Neural progenitor cell (in vitro differentiated cells): Measurements from ENCODE around the gene RPTOR. TPM values are rescaled to one million over a fixed set of nuclear protein-coding genes. Genes with fewer than 3 reads are reported as not detected.

Source experiments
- DNase-seq: peaks from one replicate; pipeline ENCODE4 v3.0.0-alpha.2; 2016; ENCODE audit warnings: low spot score
- H2AFZ ChIP-seq: fragments of 200-600 bp; sonication (generic); replicated peaks from 2 replicates; pipeline ENCODE4 v1.6.1; 2016; ENCODE audit warnings: antibody characterized with exemption
- H3F3A ChIP-seq: fragments of 200-600 bp; sonication (generic); 2 replicates; pipeline ENCODE4 v1.6.1; 2016; ENCODE audit warnings: antibody characterized with exemption, low read depth
- H3K27ac ChIP-seq: fragments of 200-600 bp; sonication (generic); 2 replicates; pipeline ENCODE4 v1.5.1; 2016; ENCODE audit warnings: mild to moderate bottlenecking
- H3K27me3 ChIP-seq: fragments of 200-600 bp; sonication (generic); 2 replicates; pipeline ENCODE4 v1.6.1; 2016; ENCODE audit warnings: mild to moderate bottlenecking, moderate library complexity
- H3K36me3 ChIP-seq: fragments of 200-600 bp; sonication (generic); 2 replicates; pipeline ENCODE4 v1.5.1; 2016
- H3K4me1 ChIP-seq: fragments of 200-600 bp; sonication (generic); 2 replicates; pipeline ENCODE4 v1.6.1; 2016; ENCODE audit warnings: mixed run types
- H3K4me2 ChIP-seq: fragments of 200-600 bp; sonication (generic); 2 replicates; pipeline ENCODE4 v1.6.1; 2016
- H3K4me3 ChIP-seq: fragments of 200-600 bp; sonication (generic); 2 replicates; pipeline ENCODE4 v1.5.1; 2016
- H3K79me2 ChIP-seq: fragments of 200-600 bp; sonication (generic); 2 replicates; pipeline ENCODE4 v1.6.1; 2016; ENCODE audit warnings: low read depth
- H3K9ac ChIP-seq: fragments of 200-600 bp; sonication (generic); 2 replicates; pipeline ENCODE4 v1.6.1; 2016
- H3K9me3 ChIP-seq: fragments of 200-600 bp; sonication (generic); 2 replicates; pipeline ENCODE4 v1.5.1; 2016; ENCODE audit warnings: low read depth
- H4K20me1 ChIP-seq: fragments of 200-600 bp; sonication (generic); 2 replicates; pipeline ENCODE4 v1.6.1; 2016; ENCODE audit warnings: low read depth
- H3K27ac Mint-ChIP-seq: 3 replicates; pipeline ENCODE4 v1.8.0; 2021; ENCODE audit warnings: mixed read lengths
- H3K27me3 Mint-ChIP-seq: 2 replicates; pipeline ENCODE4 v1.8.0; 2022; ENCODE audit warnings: low read depth, mild to moderate bottlenecking, inconsistent platforms, moderate library complexity, mixed read lengths; ENCODE audit not compliant: insufficient read depth
- H3K36me3 Mint-ChIP-seq: 3 replicates; pipeline ENCODE4 v1.8.0; 2021; ENCODE audit warnings: mixed read lengths
- H3K4me1 Mint-ChIP-seq: 3 replicates; pipeline ENCODE4 v1.8.0; 2021; ENCODE audit warnings: mixed read lengths
- H3K4me3 Mint-ChIP-seq: 3 replicates; pipeline ENCODE4 v1.8.0; 2021; ENCODE audit warnings: mild to moderate bottlenecking, moderate library complexity, mixed read lengths
- H3K9me3 Mint-ChIP-seq: 3 replicates; pipeline ENCODE4 v1.8.0; 2020; ENCODE audit warnings: mixed read lengths
- CTCF ChIP-seq: fragments of 200-600 bp; sonication (generic); IDR thresholded peaks from 2 replicates; pipeline ENCODE4 v1.5.1; 2017; ENCODE audit warnings: antibody characterized with exemption, mild to moderate bottlenecking
- EZH2 ChIP-seq: fragments of 200-600 bp; sonication (generic); IDR thresholded peaks from 2 replicates; pipeline ENCODE4 v1.6.1; 2017; ENCODE audit warnings: antibody characterized with exemption, mild to moderate bottlenecking, moderate library complexity
- EZH2phosphoT487 ChIP-seq: fragments of 200-600 bp; sonication (generic); IDR thresholded peaks from 2 replicates; pipeline ENCODE4 v1.6.1; 2017; ENCODE audit warnings: antibody characterized with exemption
- total RNA-seq: library from RNA; depleted of rRNA; stranded (reverse); fragments of >200 nt; gene quantifications from 2 replicates; pipeline ENCODE4 v1.2.3, GENCODE V29; 2015; ENCODE audit warnings: low replicate concordance

The RPTOR gene
- total RNA-seq, 1 donor from 2014 or later: 7.4 TPM

- H2AFZ ChIP-seq: no peak overlapping the region
- no peak overlapping the region for H3K27ac ChIP-seq
- H3K4me2 ChIP-seq: no peak overlapping the region
- no peak overlapping the region for H3K27ac Mint-ChIP-seq
- peaks cover 8% of the 10 kb centered on the region for H3K4me1 ChIP-seq
- H3K27me3 Mint-ChIP-seq: peaks cover 15% of the 10 kb centered on the region
- peaks cover 3% of the 10 kb centered on the region for H3K9me3 Mint-ChIP-seq
- H3K4me1 Mint-ChIP-seq: peaks cover 23% of the 10 kb centered on the region
- H3F3A ChIP-seq: peaks cover 19% of the 10 kb centered on the region
- H3K36me3 ChIP-seq: no peaks in the 10 kb centered on the region
- TF ChIP-seq CTCF (no peak), EZH2phosphoT487 (no peak), EZH2 (no peak)
- no peak overlapping the region for H3K9ac ChIP-seq
- H3K36me3 Mint-ChIP-seq: peaks cover 5% of the 10 kb centered on the region
- H3K27me3 ChIP-seq: peaks cover 35% of the 10 kb centered on the region
- no peak for DNase-seq
- no peak overlapping the region for H3K4me3 Mint-ChIP-seq
- no peak overlapping the region for H3K4me3 ChIP-seq
- H4K20me1 ChIP-seq: peaks cover 6% of the 10 kb centered on the region
- no peaks in the 10 kb centered on the region for H3K79me2 ChIP-seq
- no peaks in the 10 kb centered on the region for H3K9me3 ChIP-seq
Measured at GRCh38 chr17:81000334-81000630, 455.6 kb downstream of the RPTOR start.

GRCh38 chr17:81000631-81001357 lies 456.2 kb downstream of the RPTOR start:
- Mint-ChIP-seq H3K4me1 (peaks cover 23% of the 10 kb centered on the region), H3K36me3 (peaks cover 4% of the 10 kb centered on the region), H3K4me3 (no peak overlapping the region), H3K27me3 (peaks cover 13% of the 10 kb centered on the region), H3K9me3 (peaks cover 3% of the 10 kb centered on the region), H3K27ac (no peak overlapping the region)
- Histone ChIP-seq H3K36me3 (no peaks in the 10 kb centered on the region), H3K79me2 (no peaks in the 10 kb centered on the region), H3K4me2 (no peak overlapping the region), H3K27ac (no peak overlapping the region), H3K4me1 (peaks cover 8% of the 10 kb centered on the region), H3K4me3 (no peak overlapping the region), H4K20me1 (peaks cover 6% of the 10 kb centered on the region), H3F3A (peaks cover 19% of the 10 kb centered on the region), H3K27me3 (peaks cover 40% of the 10 kb centered on the region), H3K9ac (no peak overlapping the region), H2AFZ (no peak overlapping the region), H3K9me3 (no peaks in the 10 kb centered on the region)
- DNase-seq: no peak
- TF ChIP-seq EZH2 (no peak), CTCF (no peak), EZH2phosphoT487 (no peak)

- Mint-ChIP-seq H3K36me3 (peaks cover 4% of the 10 kb centered on the region), H3K4me1 (peaks cover 25% of the 10 kb centered on the region), H3K27me3 (peaks cover 13% of the 10 kb centered on the region), H3K4me3 (peak overlapping the region; percentile 78), H3K9me3 (peaks cover 3% of the 10 kb centered on the region), H3K27ac (no peak overlapping the region)
- no peak for TF ChIP-seq EZH2phosphoT487
- no peak for TF ChIP-seq CTCF
- TF ChIP-seq EZH2: no peak
- Histone ChIP-seq H3K4me3 (no peak overlapping the region), H3F3A (peaks cover 19% of the 10 kb centered on the region), H4K20me1 (peaks cover 6% of the 10 kb centered on the region), H3K27me3 (peaks cover 52% of the 10 kb centered on the region), H3K4me1 (peaks cover 8% of the 10 kb centered on the region), H3K9ac (no peak overlapping the region), H3K79me2 (no peaks in the 10 kb centered on the region), H3K27ac (no peak overlapping the region), H3K36me3 (no peaks in the 10 kb centered on the region), H2AFZ (no peak overlapping the region), H3K9me3 (no peaks in the 10 kb centered on the region), H3K4me2 (no peak overlapping the region)
- DNase-seq: no peak
Measured at GRCh38 chr17:81002013-81002384, 457.4 kb downstream of the RPTOR start.
